Endodermal cell (in vitro differentiated cells): ENCODE measurements around the gene KRT83. TPM values are rescaled to one million over a fixed set of nuclear protein-coding genes. Genes with fewer than 3 reads are reported as not detected.

Experiments
- DNase-seq: peaks from one replicate; pipeline ENCODE4 v3.0.0-alpha.2; 2017
- H3K27ac ChIP-seq: 2 replicates; pipeline ENCODE4 v1.5.1; 2013; ENCODE audit warnings: mild to moderate bottlenecking, low read depth, low read length, moderate library complexity
- H3K27me3 ChIP-seq: 2 replicates; pipeline ENCODE4 v1.6.1; 2013; ENCODE audit warnings: mild to moderate bottlenecking, low read length, moderate library complexity; ENCODE audit not compliant: insufficient read depth, control insufficient read depth, poor library complexity, severe bottlenecking
- H3K36me3 ChIP-seq: 2 replicates; pipeline ENCODE4 v1.7.0; 2013; ENCODE audit warnings: mild to moderate bottlenecking, low read length, moderate library complexity; ENCODE audit not compliant: control insufficient read depth, insufficient read depth
- H3K4me1 ChIP-seq: one replicate; pipeline ENCODE4 v1.7.0; 2013; ENCODE audit warnings: low read length; ENCODE audit not compliant: control insufficient read depth, insufficient read depth
- H3K4me3 ChIP-seq: 2 replicates; pipeline ENCODE4 v1.5.1; 2013; ENCODE audit warnings: mild to moderate bottlenecking, low read length, moderate library complexity
- H3K9ac ChIP-seq: 2 replicates; pipeline ENCODE4 v1.6.1; 2013; ENCODE audit warnings: mild to moderate bottlenecking, low read length, moderate library complexity; ENCODE audit not compliant: poor library complexity, severe bottlenecking; ENCODE audit errors: extremely low read depth
- H3K9me3 ChIP-seq: 2 replicates; pipeline ENCODE4 v1.6.1; 2013; ENCODE audit warnings: mild to moderate bottlenecking, low read length, moderate library complexity; ENCODE audit not compliant: control insufficient read depth
- H3K27ac Mint-ChIP-seq: 2 replicates; pipeline ENCODE4 v1.8.0; 2020; ENCODE audit warnings: mixed read lengths
- H3K27me3 Mint-ChIP-seq: 2 replicates; pipeline ENCODE4 v1.8.0; 2021; ENCODE audit warnings: mild to moderate bottlenecking, mixed read lengths; ENCODE audit not compliant: insufficient read depth
- H3K36me3 Mint-ChIP-seq: 2 replicates; pipeline ENCODE4 v1.8.0; 2020; ENCODE audit warnings: low read depth, mixed read lengths
- H3K4me1 Mint-ChIP-seq: 2 replicates; pipeline ENCODE4 v1.8.0; 2020; ENCODE audit warnings: mixed read lengths
- H3K4me3 Mint-ChIP-seq: 2 replicates; pipeline ENCODE4 v1.8.0; 2020; ENCODE audit warnings: mild to moderate bottlenecking, moderate library complexity, mixed read lengths
- H3K9me3 Mint-ChIP-seq: 2 replicates; pipeline ENCODE4 v1.8.0; 2020; ENCODE audit warnings: mild to moderate bottlenecking, mixed read lengths
- WGBS, 2 experiments: methylation state at CpG; one replicate each; pipeline versions ENCODE4 v1.1.5 to v1.1.7; 2013; ENCODE audit warnings: missing lambda C conversion rate in 2 of 2, mixed read lengths in 1 of 2; ENCODE audit not compliant: insufficient coverage in 1 of 2, insufficient read length in 1 of 2; 5-methylcytosine and 5-hydroxymethylcytosine counted together
- long read RNA-seq, 4 experiments: library from polyadenylated mRNA in 2 of 4; library from RNA in 1 of 4; library from capped mRNA in 1 of 4; stranded (forward) in 3 of 4; unstranded in 1 of 4; transcript quantifications; one replicate each; pipeline ENCODE4 v2.0.0, GENCODE V29; 2020 to 2021; ENCODE audit warnings: inconsistent platforms in 1 of 4
- polyA plus RNA-seq, 2 experiments: library from polyadenylated mRNA; stranded (reverse); fragments of 50-300 nt; gene quantifications; one replicate each; pipeline ENCODE4 v1.2.3, GENCODE V29; 2013
- total RNA-seq, 2 donors: library from RNA; stranded (reverse); fragmentation: NEBNext Ultra II Directional in 1 of 2; extraction: Animal tissue kit (Norgen Biotek cat#: 25700) in 1 of 2; gene quantifications; 2 replicates in 1 of 2; 3 replicates in 1 of 2; pipeline ENCODE4 v1.2.1, GENCODE V29; 2021
- TF ChIP-seq, protein P1 (sequence below): fragments of 200-600 bp; sonication (generic); conservative IDR thresholded peaks from 2 replicates; pipeline ENCODE4 v1.5.0; 2021; ENCODE audit warnings: antibody characterized with exemption, mild to moderate bottlenecking

Gene KRT83
- not detected for total RNA-seq
- not detected for polyA plus RNA-seq (2013, experiment 1 of 2)
- polyA plus RNA-seq (2013, experiment 2 of 2) = not detected
- long read RNA-seq, experiment 1 = 0 reads
- long read RNA-seq, experiment 2 = 0 reads
- long read RNA-seq, experiment 3 = 0 reads
- long read RNA-seq, experiment 4 = 0 reads

DNA sequence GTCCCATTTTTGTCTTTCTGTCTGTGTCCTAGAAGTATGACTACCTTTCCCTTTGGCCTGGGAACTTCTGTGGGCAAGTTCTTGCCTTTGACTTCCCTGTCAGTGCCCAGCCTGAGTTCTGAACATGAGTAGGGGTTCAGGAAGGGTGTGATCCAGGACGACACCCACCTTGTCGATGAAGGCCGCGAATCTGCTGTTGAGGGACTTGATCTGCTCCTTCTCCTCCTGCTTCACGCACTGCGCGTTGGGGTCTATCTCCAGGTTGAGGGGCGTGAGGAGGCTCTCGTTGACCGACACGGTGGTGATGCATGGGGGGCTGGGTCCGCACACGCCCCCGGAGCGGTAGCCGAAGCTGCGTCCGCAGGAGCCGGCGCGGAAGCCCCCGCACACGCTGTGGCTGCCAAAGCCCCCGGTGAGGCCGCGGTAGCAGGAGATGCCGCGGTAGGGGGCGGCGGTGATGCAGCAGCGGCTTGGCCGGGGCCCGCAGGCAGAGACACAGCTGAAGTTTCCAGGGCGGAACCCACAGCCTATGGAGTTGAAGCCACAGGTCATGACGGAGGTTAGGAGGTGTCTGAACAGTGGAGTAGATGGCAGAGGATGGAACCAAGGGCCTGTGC is at the start of gene KRT83:
Gene KRT83 (minus strand): TSS at position 615 of the 617 bp plus-strand sequence. CDS start 63 bp downstream, at position 552.
- Histone ChIP-seq H3K9me3 (no peaks in the 10 kb centered on the region), H3K4me1 (no peaks in the 10 kb centered on the region), H3K36me3 (no peaks in the 10 kb centered on the region), H3K27ac (no peak within 1 kb of the TSS), H3K9ac (no peak within 1 kb of the TSS), H3K4me3 (no peak within 1 kb of the TSS), H3K27me3 (peaks cover 18% of the 10 kb centered on the region)
- TF ChIP-seq, protein P1, sequence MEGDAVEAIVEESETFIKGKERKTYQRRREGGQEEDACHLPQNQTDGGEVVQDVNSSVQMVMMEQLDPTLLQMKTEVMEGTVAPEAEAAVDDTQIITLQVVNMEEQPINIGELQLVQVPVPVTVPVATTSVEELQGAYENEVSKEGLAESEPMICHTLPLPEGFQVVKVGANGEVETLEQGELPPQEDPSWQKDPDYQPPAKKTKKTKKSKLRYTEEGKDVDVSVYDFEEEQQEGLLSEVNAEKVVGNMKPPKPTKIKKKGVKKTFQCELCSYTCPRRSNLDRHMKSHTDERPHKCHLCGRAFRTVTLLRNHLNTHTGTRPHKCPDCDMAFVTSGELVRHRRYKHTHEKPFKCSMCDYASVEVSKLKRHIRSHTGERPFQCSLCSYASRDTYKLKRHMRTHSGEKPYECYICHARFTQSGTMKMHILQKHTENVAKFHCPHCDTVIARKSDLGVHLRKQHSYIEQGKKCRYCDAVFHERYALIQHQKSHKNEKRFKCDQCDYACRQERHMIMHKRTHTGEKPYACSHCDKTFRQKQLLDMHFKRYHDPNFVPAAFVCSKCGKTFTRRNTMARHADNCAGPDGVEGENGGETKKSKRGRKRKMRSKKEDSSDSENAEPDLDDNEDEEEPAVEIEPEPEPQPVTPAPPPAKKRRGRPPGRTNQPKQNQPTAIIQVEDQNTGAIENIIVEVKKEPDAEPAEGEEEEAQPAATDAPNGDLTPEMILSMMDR = no peak
- Mint-ChIP-seq H3K27me3 (peaks cover 16% of the 10 kb centered on the region), H3K9me3 (no peaks in the 10 kb centered on the region), H3K27ac (no peak within 1 kb of the TSS), H3K4me3 (no peak within 1 kb of the TSS), H3K36me3 (no peaks in the 10 kb centered on the region), H3K4me1 (no peaks in the 10 kb centered on the region)
- no peak for DNase-seq
- 87 to 90% methylated on average over 8 to 35 of the region's 35 CpGs for WGBS, 2 experiments

DNA sequence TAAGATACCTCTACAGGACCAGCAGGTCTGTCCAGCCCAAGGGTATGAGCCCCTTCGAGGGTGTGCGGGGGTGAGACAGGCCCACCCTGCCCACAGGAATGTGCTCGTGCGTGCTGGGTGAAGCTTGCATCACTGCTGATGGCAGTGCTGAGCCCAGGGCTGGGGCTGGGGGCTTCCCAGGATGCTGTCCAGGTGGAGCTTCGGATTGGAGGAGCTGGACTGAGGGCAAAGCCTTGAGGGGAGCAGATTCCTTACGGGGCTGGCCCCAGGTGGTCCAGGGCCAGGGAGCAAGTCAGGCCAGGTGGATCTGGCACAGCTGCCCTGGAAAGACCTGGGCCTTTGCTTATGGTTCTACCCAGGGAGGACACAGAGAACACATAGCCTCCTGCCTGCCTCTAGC is 48.6 kb upstream of the KRT83 start:
- Histone ChIP-seq H3K36me3 (no peaks in the 10 kb centered on the region), H3K27me3 (peaks cover 25% of the 10 kb centered on the region), H3K9ac (no peak overlapping the region), H3K4me3 (no peak overlapping the region), H3K9me3 (peaks cover 10% of the 10 kb centered on the region), H3K27ac (no peak overlapping the region), H3K4me1 (no peaks in the 10 kb centered on the region)
- Mint-ChIP-seq H3K36me3 (no peaks in the 10 kb centered on the region), H3K27me3 (peaks cover 18% of the 10 kb centered on the region), H3K4me1 (no peaks in the 10 kb centered on the region), H3K27ac (no peak overlapping the region), H3K9me3 (no peaks in the 10 kb centered on the region), H3K4me3 (no peak overlapping the region)
- 67 to 85% methylated on average over 1 to 6 of the region's 6 CpGs for WGBS, 2 experiments
- DNase-seq = no peak
- TF ChIP-seq, protein P1 = no peak

DNA sequence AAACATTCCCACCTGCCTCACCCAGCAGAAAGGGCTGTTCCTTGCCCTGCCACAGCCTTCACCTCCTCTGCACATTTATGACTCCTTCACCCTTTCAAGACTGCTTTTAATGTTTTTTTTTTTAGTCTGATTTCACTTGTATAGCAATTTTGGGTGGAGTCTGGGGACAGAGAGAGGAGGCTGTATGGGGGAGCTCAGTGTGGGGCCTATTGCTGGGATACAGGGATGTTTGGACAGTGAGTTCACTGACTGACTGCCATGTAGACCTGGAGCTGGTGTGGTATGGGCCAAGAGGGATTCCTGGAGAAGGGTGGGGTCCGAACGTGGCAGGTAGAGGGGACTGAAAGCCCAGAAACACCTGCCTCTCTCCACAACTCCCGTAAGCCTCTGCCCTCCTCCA is 48.0 kb upstream of the KRT83 start:
- Histone ChIP-seq H3K9ac (no peak overlapping the region), H3K36me3 (no peaks in the 10 kb centered on the region), H3K4me1 (no peaks in the 10 kb centered on the region), H3K27me3 (peaks cover 25% of the 10 kb centered on the region), H3K4me3 (no peak overlapping the region), H3K27ac (no peak overlapping the region), H3K9me3 (peaks cover 7% of the 10 kb centered on the region)
- H3K27me3 Mint-ChIP-seq = peaks cover 22% of the 10 kb centered on the region
- H3K9me3 Mint-ChIP-seq = no peaks in the 10 kb centered on the region
- H3K4me1 Mint-ChIP-seq = no peaks in the 10 kb centered on the region
- TF ChIP-seq, protein P1 = no peak
- WGBS, 2 experiments = 93% methylated on average over 3 of the region's 3 CpGs; no CpG with 5 or more reads in 1 of the 2 experiments
- H3K27ac Mint-ChIP-seq = no peak overlapping the region
- no peaks in the 10 kb centered on the region for H3K36me3 Mint-ChIP-seq
- no peak for DNase-seq
- no peak overlapping the region for H3K4me3 Mint-ChIP-seq
